Central memory CD8-positive, alpha-beta T cell (primary cell): ENCODE data around the gene OXNAD1.

Source experiments
- ATAC-seq: fragments of 150-1000 bp; cut with Tn5 transposase; replicated peaks from 2 replicates; pipeline ENCODE4 v1.10.0; 2022; ENCODE audit warnings: mild to moderate bottlenecking, moderate FRiP score, moderate number of reproducible peaks; ENCODE audit not compliant: poor library complexity, severe bottlenecking; ENCODE audit errors: extremely low read depth
- DNase-seq, 2 donors: peaks; one replicate each; pipeline ENCODE4 v3.0.0; 2021; ENCODE audit warnings: low spot score in 2 of 2
- H3K27ac Mint-ChIP-seq: one replicate; pipeline ENCODE4 v1.8.0; 2022; ENCODE audit warnings: low read depth, mild to moderate bottlenecking, moderate library complexity, mixed read lengths
- H3K27me3 Mint-ChIP-seq: one replicate; pipeline ENCODE4 v1.8.0; 2022; ENCODE audit warnings: mixed read lengths
- H3K36me3 Mint-ChIP-seq: one replicate; pipeline ENCODE4 v1.8.0; 2022; ENCODE audit warnings: mild to moderate bottlenecking, moderate library complexity, mixed read lengths; ENCODE audit not compliant: insufficient read depth
- H3K4me1 Mint-ChIP-seq: one replicate; pipeline ENCODE4 v1.8.0; 2022; ENCODE audit warnings: mixed read lengths
- H3K4me3 Mint-ChIP-seq: one replicate; pipeline ENCODE4 v1.8.0; 2022; ENCODE audit warnings: mild to moderate bottlenecking, moderate library complexity, mixed read lengths
- H3K9me3 Mint-ChIP-seq: one replicate; pipeline ENCODE4 v1.8.0; 2022; ENCODE audit warnings: mixed read lengths

The OXNAD1 gene

DNA sequence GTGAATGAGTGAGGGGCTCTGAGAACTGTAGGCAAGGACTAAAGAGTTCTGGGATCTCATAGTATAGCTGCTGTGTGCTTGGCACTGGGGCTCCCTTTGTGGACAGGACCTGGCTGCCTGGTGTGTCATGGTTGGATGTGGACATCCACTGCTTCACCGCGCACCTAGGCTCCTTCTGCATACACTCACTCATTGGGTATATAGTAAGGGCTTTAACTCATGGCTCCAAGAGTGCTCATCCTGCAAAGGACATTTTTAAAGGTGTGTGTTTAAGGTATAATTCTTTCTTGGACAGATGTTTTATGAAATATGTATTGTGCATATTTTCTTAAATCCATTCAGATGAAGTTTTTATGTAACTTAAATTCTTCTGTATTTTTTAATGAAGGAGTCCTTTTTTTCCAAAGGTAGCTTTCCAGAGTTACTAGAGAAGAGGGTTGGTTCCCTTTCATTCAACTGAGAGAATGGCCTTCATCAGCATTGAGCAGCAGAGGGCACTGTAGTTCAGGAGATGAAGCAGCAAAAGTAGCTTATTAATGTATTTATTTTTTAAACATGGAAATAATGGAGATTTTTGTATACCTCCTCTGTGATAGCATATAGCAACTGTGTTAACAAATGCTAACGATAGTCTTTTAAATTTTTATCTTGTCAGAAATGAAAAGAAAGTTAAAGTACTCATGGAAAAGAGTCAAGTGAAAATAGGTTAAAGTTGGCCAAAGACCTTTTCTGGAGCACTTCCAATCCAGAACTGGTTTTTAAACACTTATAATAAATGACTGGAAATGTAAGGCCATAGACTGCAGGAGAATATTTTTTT is 25.2 kb downstream of the OXNAD1 start:
- peaks cover 37% of the 10 kb centered on the region for H3K36me3 Mint-ChIP-seq
- no peak for ATAC-seq
- H3K4me1 Mint-ChIP-seq = peaks cover 73% of the 10 kb centered on the region
- H3K27ac Mint-ChIP-seq = peak overlapping the region; percentile 87
- no peaks in the 10 kb centered on the region for H3K27me3 Mint-ChIP-seq
- H3K4me3 Mint-ChIP-seq = peak overlapping the region; percentile 90
- DNase-seq = peak in 1 of 2 donors; percentile 46
- H3K9me3 Mint-ChIP-seq = no peaks in the 10 kb centered on the region

DNA sequence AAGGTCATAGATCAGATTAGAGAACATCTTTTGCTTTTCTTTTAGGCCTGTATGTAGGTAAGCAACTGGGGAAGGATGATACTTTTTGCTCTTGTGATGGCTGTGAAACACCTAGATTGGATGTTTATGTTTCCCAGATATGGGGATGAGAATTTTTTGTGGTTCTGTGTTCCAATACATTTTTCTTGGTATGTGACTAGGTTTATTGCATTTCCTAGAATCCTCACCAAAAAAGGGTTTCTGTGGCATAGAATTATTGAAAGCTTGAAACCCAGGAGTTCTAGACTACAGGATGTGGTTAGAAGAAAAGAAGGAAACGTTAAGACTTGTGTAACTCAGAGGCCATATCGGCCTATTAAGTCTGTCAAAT is 25.8 kb downstream of the OXNAD1 start:
- Mint-ChIP-seq H3K27me3 (no peaks in the 10 kb centered on the region), H3K27ac (peak overlapping the region; percentile 87), H3K4me1 (peaks cover 74% of the 10 kb centered on the region), H3K4me3 (peak overlapping the region; percentile 90), H3K9me3 (no peaks in the 10 kb centered on the region), H3K36me3 (peaks cover 42% of the 10 kb centered on the region)
- ATAC-seq = no peak
- DNase-seq = no peak

GRCh38 chr3:16294844-16295243 is 29.8 kb downstream of the OXNAD1 start:
- peaks cover 73% of the 10 kb centered on the region for H3K4me1 Mint-ChIP-seq
- H3K4me3 Mint-ChIP-seq = no peak overlapping the region
- no peaks in the 10 kb centered on the region for H3K27me3 Mint-ChIP-seq
- H3K36me3 Mint-ChIP-seq = peaks cover 45% of the 10 kb centered on the region
- H3K27ac Mint-ChIP-seq = peak overlapping the region; percentile 19
- H3K9me3 Mint-ChIP-seq = no peaks in the 10 kb centered on the region
- DNase-seq = no peak
- ATAC-seq = no peak

GRCh38 chr3:16295298-16295890 is 30.4 kb downstream of the OXNAD1 start:
- no peaks in the 10 kb centered on the region for H3K9me3 Mint-ChIP-seq
- ATAC-seq = no peak
- DNase-seq = no peak
- peaks cover 73% of the 10 kb centered on the region for H3K4me1 Mint-ChIP-seq
- H3K27ac Mint-ChIP-seq = peak overlapping the region; percentile 45
- H3K27me3 Mint-ChIP-seq = no peaks in the 10 kb centered on the region
- H3K4me3 Mint-ChIP-seq = peak overlapping the region; percentile 29
- H3K36me3 Mint-ChIP-seq = peaks cover 45% of the 10 kb centered on the region

DNA sequence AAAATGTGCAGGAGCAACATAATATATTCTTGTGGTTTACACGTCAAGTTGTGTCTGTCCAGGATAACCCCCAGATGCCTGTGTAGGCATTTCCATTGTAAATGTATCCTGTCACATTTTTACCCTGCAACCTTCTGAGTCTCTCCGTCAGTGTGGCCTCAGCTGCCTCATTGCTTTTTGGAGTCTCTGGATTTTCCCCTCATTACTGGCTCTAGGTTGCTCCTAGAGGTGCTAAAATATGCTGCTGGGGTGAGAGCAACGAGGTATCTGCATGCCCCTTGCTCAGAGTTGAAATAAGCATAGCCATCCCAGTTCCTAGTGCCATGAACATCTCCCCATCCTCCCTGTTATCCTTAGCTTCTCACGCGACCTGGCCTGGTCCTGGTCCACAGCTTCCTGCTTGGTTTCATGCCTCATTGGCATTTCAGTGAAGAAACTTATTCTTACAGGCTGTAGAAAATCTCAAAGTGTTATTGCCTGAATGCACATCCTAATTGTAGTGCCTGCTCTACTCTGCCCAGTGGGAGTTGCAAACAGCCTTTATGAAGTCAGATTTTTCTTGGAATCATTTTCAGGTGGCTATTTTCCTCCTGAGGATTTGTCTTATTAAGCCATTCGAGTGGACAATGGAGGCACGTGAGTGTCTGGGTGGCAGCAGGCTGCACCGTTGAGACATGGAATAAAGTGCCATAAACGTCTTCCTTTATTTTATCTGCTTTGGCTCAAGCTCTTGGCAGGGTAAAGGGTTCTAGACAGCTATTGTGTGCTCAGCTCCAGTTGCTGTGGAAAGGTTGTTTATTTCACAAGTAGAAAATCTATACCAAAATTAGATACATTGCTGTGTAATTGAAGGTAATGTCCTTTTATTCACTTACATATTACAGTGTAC is 33.2 kb downstream of the OXNAD1 start:
- Mint-ChIP-seq H3K4me1 (peaks cover 79% of the 10 kb centered on the region), H3K4me3 (peak overlapping the region; percentile 81), H3K9me3 (no peaks in the 10 kb centered on the region), H3K27ac (no peak overlapping the region), H3K27me3 (no peaks in the 10 kb centered on the region), H3K36me3 (peaks cover 55% of the 10 kb centered on the region)
- ATAC-seq (no peak), DNase-seq (no peak)

GRCh38 chr3:16298891-16299290 is 33.9 kb downstream of the OXNAD1 start:
- no peak for ATAC-seq
- peaks cover 83% of the 10 kb centered on the region for H3K4me1 Mint-ChIP-seq
- H3K4me3 Mint-ChIP-seq = peak overlapping the region; percentile 81
- H3K27ac Mint-ChIP-seq = no peak overlapping the region
- H3K36me3 Mint-ChIP-seq = peaks cover 57% of the 10 kb centered on the region
- DNase-seq = no peak
- H3K9me3 Mint-ChIP-seq = no peaks in the 10 kb centered on the region
- no peaks in the 10 kb centered on the region for H3K27me3 Mint-ChIP-seq

- no peak for ATAC-seq
- H3K27me3 Mint-ChIP-seq = no peaks in the 10 kb centered on the region
- H3K36me3 Mint-ChIP-seq = peaks cover 62% of the 10 kb centered on the region
- H3K4me1 Mint-ChIP-seq = peaks cover 92% of the 10 kb centered on the region
- H3K9me3 Mint-ChIP-seq = no peaks in the 10 kb centered on the region
- H3K27ac Mint-ChIP-seq = peak overlapping the region; percentile 95
- DNase-seq = no peak
- H3K4me3 Mint-ChIP-seq = peak overlapping the region; percentile 81
Measured at GRCh38 chr3:16299746-16300145, 34.7 kb downstream of the OXNAD1 start.

GRCh38 chr3:16300307-16300706 is 35.3 kb downstream of the OXNAD1 start:
- H3K27ac Mint-ChIP-seq = peak overlapping the region; percentile 95
- H3K4me3 Mint-ChIP-seq = peak overlapping the region; percentile 81
- H3K36me3 Mint-ChIP-seq = peaks cover 62% of the 10 kb centered on the region
- no peaks in the 10 kb centered on the region for H3K27me3 Mint-ChIP-seq
- H3K4me1 Mint-ChIP-seq = peaks cover 96% of the 10 kb centered on the region
- H3K9me3 Mint-ChIP-seq = no peaks in the 10 kb centered on the region
- DNase-seq (no peak), ATAC-seq (peak; percentile 31)

DNA sequence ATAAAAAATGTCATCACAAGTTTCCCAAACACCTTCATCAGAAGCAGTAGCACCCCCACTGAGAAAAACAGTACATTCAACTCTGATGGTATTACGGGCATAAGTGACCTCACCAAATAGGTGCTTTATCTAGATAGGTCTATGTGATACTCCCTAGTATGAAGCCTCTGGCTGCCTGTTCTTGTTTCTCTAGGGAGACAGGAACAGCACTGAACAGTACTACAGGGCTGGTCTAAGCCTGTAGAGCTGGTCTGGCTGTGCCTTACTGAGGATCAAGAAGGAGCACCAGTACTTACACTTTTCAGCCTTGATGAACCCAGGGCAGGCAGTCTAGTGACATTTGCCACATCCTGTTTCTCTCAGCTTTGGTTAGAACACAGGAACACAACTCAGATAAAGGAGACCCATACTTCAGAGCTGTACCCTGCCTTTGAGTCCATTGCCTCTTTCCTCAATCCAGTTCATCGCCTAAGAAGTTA is 35.9 kb downstream of the OXNAD1 start:
- Mint-ChIP-seq H3K9me3 (no peaks in the 10 kb centered on the region), H3K4me3 (peak overlapping the region; percentile 81), H3K36me3 (peaks cover 60% of the 10 kb centered on the region), H3K27me3 (no peaks in the 10 kb centered on the region), H3K4me1 (peaks cover 96% of the 10 kb centered on the region), H3K27ac (peak overlapping the region; percentile 95)
- DNase-seq (peak; percentile 44 to 63), ATAC-seq (peak; percentile 89)

- Mint-ChIP-seq H3K4me3 (peak overlapping the region; percentile 81), H3K4me1 (peaks cover 96% of the 10 kb centered on the region), H3K36me3 (peaks cover 55% of the 10 kb centered on the region), H3K27ac (peak overlapping the region; percentile 95), H3K27me3 (no peaks in the 10 kb centered on the region), H3K9me3 (no peaks in the 10 kb centered on the region)
- DNase-seq (no peak), ATAC-seq (peak; percentile 15)
Measured at GRCh38 chr3:16301507-16301906, 36.5 kb downstream of the OXNAD1 start.

DNA sequence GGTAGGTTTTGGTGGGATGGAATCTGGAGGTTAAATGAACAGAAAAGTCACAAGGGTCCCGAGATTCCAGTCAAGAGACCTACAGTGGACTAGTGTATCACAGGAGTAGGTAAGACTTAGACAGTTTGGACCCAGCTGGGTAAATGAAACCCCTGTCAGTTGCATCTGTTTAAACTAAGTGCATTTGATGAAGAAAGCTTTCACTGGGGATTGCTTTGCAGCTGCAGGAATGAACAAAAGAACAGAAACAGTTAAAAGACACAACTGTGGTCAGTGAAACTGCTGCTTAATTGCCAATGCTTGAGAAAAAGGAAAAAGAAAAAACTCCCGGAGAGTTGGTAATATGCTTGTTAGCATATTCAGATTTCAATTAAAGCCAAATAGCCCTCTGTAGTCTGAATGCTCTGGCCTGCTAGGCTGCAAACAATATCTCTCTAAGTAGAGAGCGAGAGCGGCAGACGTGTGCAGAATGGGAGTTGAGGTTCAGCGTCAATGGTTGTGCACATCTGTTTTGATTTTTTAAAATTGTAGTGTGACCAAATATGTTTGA is 37.1 kb downstream of the OXNAD1 start:
- H3K4me3 Mint-ChIP-seq = peak overlapping the region; percentile 81
- no peaks in the 10 kb centered on the region for H3K9me3 Mint-ChIP-seq
- DNase-seq (no peak), ATAC-seq (no peak)
- H3K27ac Mint-ChIP-seq = peak overlapping the region; percentile 95
- peaks cover 96% of the 10 kb centered on the region for H3K4me1 Mint-ChIP-seq
- H3K36me3 Mint-ChIP-seq = peaks cover 54% of the 10 kb centered on the region
- no peaks in the 10 kb centered on the region for H3K27me3 Mint-ChIP-seq

GRCh38 chr3:16303037-16303575 is 38.1 kb downstream of the OXNAD1 start:
- H3K27ac Mint-ChIP-seq = peak overlapping the region; percentile 45
- no peaks in the 10 kb centered on the region for H3K27me3 Mint-ChIP-seq
- H3K9me3 Mint-ChIP-seq = no peaks in the 10 kb centered on the region
- peak overlapping the region; percentile 81 for H3K4me3 Mint-ChIP-seq
- H3K36me3 Mint-ChIP-seq = peaks cover 53% of the 10 kb centered on the region
- peaks cover 98% of the 10 kb centered on the region for H3K4me1 Mint-ChIP-seq
- DNase-seq = no peak
- no peak for ATAC-seq
